Peyer's patch (tissue), 4 donors: ENCODE data around the gene RNF38.
"Not testable (repeated sequence)": the region's sequence is repeated elsewhere in the genome, so short reads cannot be mapped to it uniquely, and the experiment has no call there.

Experiments used
- POLR2A ChIP-seq, 2 donors: fragments of 450-650 bp; IDR thresholded peaks; one replicate each; pipeline ENCODE4 v1.5.1; 2017; ENCODE audit warnings: antibody characterized with exemption in 2 of 2, mild to moderate bottlenecking in 2 of 2, moderate library complexity in 2 of 2
- TF ChIP-seq, protein P1 (sequence below), 6 experiments: fragments of 450-650 bp in 4 of 6; fragments of 200-600 bp in 2 of 6; sonication (generic) in 1 of 6; IDR thresholded peaks; one replicate each; pipeline ENCODE4 v1.5.1; 2017 to 2019; ENCODE audit warnings: antibody characterized with exemption in 6 of 6, mild to moderate bottlenecking in 3 of 6, moderate library complexity in 1 of 6

DNA sequence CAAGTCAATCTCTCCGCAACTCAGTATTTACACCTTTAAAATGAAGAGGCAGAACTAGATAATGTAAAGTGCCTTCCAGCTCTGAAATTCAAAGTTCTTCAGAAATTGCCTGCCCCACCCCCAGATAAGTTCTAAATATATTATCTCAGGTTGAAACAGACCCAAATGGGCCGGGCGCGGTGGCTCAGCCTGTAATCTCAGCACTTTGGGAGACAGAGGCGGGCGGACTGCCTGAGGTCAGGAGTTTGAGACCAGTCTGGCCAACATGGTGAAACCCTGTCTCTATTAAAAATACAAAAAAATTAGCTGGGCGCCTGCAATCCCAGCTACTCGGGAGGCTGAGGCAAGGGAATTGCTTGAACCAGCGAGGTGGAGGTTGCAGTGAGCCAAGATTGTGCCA lies 48.5 kb upstream of the RNF38 start:
- TF ChIP-seq, protein P1, sequence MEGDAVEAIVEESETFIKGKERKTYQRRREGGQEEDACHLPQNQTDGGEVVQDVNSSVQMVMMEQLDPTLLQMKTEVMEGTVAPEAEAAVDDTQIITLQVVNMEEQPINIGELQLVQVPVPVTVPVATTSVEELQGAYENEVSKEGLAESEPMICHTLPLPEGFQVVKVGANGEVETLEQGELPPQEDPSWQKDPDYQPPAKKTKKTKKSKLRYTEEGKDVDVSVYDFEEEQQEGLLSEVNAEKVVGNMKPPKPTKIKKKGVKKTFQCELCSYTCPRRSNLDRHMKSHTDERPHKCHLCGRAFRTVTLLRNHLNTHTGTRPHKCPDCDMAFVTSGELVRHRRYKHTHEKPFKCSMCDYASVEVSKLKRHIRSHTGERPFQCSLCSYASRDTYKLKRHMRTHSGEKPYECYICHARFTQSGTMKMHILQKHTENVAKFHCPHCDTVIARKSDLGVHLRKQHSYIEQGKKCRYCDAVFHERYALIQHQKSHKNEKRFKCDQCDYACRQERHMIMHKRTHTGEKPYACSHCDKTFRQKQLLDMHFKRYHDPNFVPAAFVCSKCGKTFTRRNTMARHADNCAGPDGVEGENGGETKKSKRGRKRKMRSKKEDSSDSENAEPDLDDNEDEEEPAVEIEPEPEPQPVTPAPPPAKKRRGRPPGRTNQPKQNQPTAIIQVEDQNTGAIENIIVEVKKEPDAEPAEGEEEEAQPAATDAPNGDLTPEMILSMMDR (IDR thresholded peaks at IDR 0.05) = not testable (repeated sequence)
- not testable (repeated sequence) for TF ChIP-seq POLR2A (IDR thresholded peaks at IDR 0.05)
